ENCODE data around the gene NCF2. TPM values are rescaled to one million over a fixed set of nuclear protein-coding genes. Genes with fewer than 3 reads are reported as not detected.

The NCF2 gene
- total RNA-seq, 1 donor, result not detected

DNA sequence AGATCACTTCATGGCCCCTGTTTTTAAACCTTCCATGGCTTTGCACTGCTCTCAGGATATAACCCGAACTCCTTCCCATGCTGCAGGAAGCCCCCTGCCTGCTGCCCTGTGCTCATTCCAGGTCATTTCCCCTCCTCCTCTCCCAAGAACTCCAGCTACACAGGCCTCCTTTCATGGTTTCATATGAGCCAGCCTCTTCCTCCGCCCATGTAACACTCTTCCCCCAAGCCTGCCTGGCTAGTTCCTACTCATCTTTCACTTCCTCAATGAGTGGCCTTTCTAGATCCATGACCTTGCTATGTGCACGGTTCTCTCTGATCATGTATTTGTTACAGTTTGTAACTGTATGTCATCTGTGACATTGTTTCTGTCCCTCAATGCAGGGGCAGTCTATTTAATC lies 3.1 kb upstream of the NCF2 start:
- no peak overlapping the region for H3K4me3 ChIP-seq (ENCODE audit: low read depth, low read length)
- no peak for DNase-seq (ENCODE audit: low read depth)
- TF ChIP-seq, protein P1, sequence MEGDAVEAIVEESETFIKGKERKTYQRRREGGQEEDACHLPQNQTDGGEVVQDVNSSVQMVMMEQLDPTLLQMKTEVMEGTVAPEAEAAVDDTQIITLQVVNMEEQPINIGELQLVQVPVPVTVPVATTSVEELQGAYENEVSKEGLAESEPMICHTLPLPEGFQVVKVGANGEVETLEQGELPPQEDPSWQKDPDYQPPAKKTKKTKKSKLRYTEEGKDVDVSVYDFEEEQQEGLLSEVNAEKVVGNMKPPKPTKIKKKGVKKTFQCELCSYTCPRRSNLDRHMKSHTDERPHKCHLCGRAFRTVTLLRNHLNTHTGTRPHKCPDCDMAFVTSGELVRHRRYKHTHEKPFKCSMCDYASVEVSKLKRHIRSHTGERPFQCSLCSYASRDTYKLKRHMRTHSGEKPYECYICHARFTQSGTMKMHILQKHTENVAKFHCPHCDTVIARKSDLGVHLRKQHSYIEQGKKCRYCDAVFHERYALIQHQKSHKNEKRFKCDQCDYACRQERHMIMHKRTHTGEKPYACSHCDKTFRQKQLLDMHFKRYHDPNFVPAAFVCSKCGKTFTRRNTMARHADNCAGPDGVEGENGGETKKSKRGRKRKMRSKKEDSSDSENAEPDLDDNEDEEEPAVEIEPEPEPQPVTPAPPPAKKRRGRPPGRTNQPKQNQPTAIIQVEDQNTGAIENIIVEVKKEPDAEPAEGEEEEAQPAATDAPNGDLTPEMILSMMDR (IDR thresholded peaks at IDR 0.05; ENCODE audit: insufficient read depth, low read depth, low read length), result no peak

DNA sequence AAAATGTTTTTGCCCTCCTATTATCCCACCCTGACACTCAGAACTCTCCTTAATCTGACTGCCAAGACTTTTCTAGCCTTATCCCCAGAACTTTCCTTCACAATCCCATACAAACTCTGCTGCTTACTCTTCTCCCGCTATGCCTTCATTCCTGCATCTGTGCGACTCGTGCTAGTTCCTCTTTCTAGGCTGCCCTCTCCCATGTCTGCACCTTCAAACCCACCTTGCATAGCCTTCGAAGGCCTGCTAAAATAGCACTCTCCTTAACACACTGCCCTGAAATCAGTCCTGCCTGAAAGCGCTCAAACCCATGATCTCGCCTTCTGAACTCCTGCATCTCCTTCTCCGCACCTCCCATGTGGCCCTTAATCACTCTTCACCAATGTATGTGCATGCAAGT lies 2.5 kb upstream of the NCF2 start:
- TF ChIP-seq, protein P1 (IDR thresholded peaks at IDR 0.05; ENCODE audit: insufficient read depth, low read depth, low read length), result no peak
- no peak overlapping the region for H3K4me3 ChIP-seq (ENCODE audit: low read depth, low read length)
- DNase-seq (ENCODE audit: low read depth), result no peak

DNA sequence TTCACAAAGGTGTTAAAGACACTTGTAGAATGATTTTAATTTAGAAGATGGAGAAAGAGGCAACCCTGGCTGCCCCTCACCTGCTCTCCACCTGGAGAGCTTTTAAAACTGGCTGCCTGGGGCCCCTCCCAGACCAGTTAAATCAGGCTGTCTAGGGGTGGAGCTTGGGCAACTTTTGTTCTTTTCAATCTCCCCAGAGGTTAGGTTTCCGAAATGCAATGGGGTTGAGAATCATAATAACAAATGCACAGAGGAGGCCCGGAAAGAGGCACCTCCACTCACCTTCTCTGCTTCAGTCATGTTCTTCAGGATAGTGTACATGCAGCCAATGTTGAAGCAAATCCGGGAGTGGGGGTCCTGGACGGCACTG lies 400 bp downstream of the NCF2 start:
- TF ChIP-seq, protein P1 (IDR thresholded peaks at IDR 0.05; ENCODE audit: insufficient read depth, low read depth, low read length), result no peak
- H3K4me3 ChIP-seq (ENCODE audit: low read depth, low read length), result no peak overlapping the region
- no peak for DNase-seq (ENCODE audit: low read depth)

DNA sequence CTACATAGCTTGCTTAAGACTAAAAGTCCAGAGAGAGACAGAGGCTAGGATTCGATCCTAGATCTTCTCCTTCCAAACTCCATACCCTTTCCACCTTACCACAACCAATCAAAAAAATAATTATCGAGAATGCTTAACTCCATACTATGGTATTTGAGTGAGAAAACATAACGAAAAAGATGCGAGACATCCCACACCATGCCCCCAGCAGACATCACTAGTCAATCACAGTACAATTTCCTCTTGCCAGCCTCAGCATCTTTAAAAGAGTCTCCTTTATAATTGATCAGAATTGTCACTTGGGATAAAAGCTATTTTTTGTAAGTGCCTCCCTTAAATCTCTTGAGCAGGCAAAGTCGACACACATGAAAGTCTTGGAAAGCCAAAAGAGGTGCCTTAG lies 875 bp downstream of the NCF2 start:
- no peak overlapping the region for H3K4me3 ChIP-seq (ENCODE audit: low read depth, low read length)
- TF ChIP-seq, protein P1 (IDR thresholded peaks at IDR 0.05; ENCODE audit: insufficient read depth, low read depth, low read length), result no peak
- DNase-seq (ENCODE audit: low read depth), result no peak

GRCh38 chr1:183588827-183589226 lies 1.4 kb downstream of the NCF2 start:
- TF ChIP-seq, protein P1 (IDR thresholded peaks at IDR 0.05; ENCODE audit: insufficient read depth, low read depth, low read length), result no peak
- no peak for DNase-seq (ENCODE audit: low read depth)
- no peak overlapping the region for H3K4me3 ChIP-seq (ENCODE audit: low read depth, low read length)

DNA sequence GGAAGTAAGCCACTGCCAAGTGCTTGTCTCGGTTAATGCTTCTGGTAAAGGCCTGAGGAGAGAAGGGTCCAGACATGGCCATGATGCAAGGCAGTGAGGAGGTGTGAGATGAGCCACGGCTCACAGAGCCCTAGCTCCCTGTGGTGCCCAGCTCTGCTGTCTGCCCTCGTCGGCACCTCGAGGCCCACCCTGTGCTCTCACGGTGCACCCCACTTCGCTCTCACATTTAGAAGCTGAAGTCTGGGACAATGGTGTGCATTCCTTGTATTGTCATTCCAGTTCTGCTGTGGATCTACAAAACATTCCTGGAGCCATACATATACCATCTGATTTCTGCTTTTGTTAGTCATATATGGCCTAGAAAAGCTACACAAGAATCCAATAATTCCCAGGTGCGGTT lies 3.3 kb downstream of the NCF2 start:
- DNase-seq (ENCODE audit: low read depth), result no peak
- H3K4me3 ChIP-seq (ENCODE audit: low read depth, low read length), result no peak overlapping the region
- TF ChIP-seq, protein P1 (IDR thresholded peaks at IDR 0.05; ENCODE audit: insufficient read depth, low read depth, low read length), result no peak

GRCh38 chr1:183586455-183586854 lies 3.8 kb downstream of the NCF2 start:
- no peak for DNase-seq (ENCODE audit: low read depth)
- TF ChIP-seq, protein P1 (IDR thresholded peaks at IDR 0.05; ENCODE audit: insufficient read depth, low read depth, low read length), result no peak
- no peak overlapping the region for H3K4me3 ChIP-seq (ENCODE audit: low read depth, low read length)

All from fibroblast of villous mesenchyme (primary cell).